ENCODE data around the gene TECTB.

DNA sequence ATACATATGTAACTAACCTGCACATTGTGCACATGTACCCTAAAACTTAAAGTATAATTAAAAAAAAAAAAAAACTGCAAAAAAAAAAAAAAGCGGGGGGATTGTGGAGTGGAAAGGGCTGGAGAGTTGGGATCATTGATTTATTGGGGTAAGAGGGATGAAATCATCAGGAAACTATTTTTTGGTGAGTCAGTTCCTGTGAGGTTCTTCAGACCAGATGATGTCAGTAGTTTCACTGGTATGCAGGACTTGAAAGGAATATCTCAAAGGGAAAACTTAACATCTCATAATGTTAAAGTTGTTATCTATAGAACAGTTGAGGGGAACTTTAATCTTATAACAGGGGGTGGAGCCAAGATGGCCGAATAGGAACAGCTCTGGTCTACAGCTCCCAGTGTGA lies 32.6 kb upstream of the TECTB start:
- TF ChIP-seq POLR2A (IDR thresholded peaks at IDR 0.05) (no peak), CTCF (IDR thresholded peaks at IDR 0.05) (no peak)

Data from right lobe of liver (tissue), 4 donors.